ENCODE results near the gene ITGB5. TPM values are rescaled to one million over a fixed set of nuclear protein-coding genes. Genes with fewer than 3 reads are reported as not detected.
A peak's percentile ranks its signal among the peaks of the same experiment; 100 is the strongest.

The ITGB5 gene
- total RNA-seq, 6 experiments from 2014 or later = 61.3 to 125 (median 98.4) TPM

DNA sequence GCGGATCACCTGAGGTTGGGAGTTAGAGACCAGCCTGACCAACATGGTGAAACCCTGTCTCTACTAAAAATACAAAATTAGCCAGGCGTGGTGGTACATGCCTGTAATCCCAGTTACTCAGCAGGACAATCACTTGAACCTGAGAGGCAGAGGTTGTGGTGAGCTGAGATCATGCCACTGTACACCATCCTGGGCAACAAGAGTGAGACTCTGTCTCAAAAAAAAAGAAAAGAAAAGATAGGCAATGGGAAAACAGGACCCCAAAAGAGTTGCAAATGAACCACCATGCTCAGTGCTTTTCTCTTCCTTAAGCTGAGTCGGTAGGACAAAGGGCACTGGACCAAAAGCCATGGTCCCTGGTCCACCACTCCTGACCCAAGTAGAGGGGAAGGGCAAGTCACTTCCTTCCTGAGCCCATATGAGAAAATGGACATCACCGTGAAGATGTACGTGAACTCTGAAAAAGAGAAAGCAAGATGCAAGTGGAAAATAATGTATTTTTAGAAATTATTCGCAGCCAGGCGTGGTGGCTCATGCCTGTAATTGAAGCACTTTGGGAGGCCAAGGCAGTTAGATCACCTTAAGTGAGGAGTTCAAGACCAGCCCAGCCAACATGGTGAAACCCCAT is 2.6 kb downstream of the ITGB5 start:
- H3K27ac ChIP-seq = peak overlapping the region in 1 of 3 donors; percentile 92
- no peaks in the 10 kb centered on the region for H3K9me3 ChIP-seq
- intact Hi-C loops (cut with DNase I) = loop anchor here in 1 of 2 donors (10.0 kb wide), 1 partner anchor 50 kb away; no protein-coding TSS in a partner anchor
- WGBS (ENCODE audit: insufficient coverage, low coverage, low lambda C conversion rate, missing lambda C conversion rate) = 75% methylated on average over 2 of the region's 7 CpGs
- H3K4me1 ChIP-seq = peaks cover 0 to 12% (median 4%) of the 10 kb centered on the region in 4 donors
- no peaks in the 10 kb centered on the region for H3K27me3 ChIP-seq
- H3K36me3 ChIP-seq = no peaks in the 10 kb centered on the region
- DNase-seq (no peak), ATAC-seq (no peak)
- H3K4me3 ChIP-seq = no peak overlapping the region
- TF ChIP-seq CTCF (IDR thresholded peaks at IDR 0.05) (no peak), POLR2A (IDR thresholded peaks at IDR 0.05) (no peak)

- Histone ChIP-seq H3K36me3 (no peaks in the 10 kb centered on the region), H3K27ac (no peak overlapping the region), H3K27me3 (no peaks in the 10 kb centered on the region), H3K9me3 (no peaks in the 10 kb centered on the region), H3K4me1 (peaks cover 0 to 13% (median 10%) of the 10 kb centered on the region in 4 donors), H3K4me3 (no peak overlapping the region)
- no peak for DNase-seq
- WGBS (ENCODE audit: insufficient coverage, low coverage, low lambda C conversion rate, missing lambda C conversion rate) = 72% methylated on average over 7 of the region's 7 CpGs
- intact Hi-C loops (cut with DNase I) = loop anchor here in 1 of 2 donors (10.0 kb wide), 1 partner anchor 49 kb away; no protein-coding TSS in a partner anchor
- TF ChIP-seq POLR2A (IDR thresholded peaks at IDR 0.05) (no peak), CTCF (IDR thresholded peaks at IDR 0.05) (no peak)
- no peak for ATAC-seq
These were observed 3.2 kb downstream of the ITGB5 start for GRCh38 chr3:124883766-124884473.

- no peak overlapping the region for H3K4me3 ChIP-seq
- no peak for ATAC-seq
- no peak overlapping the region for H3K27ac ChIP-seq
- no peaks in the 10 kb centered on the region for H3K36me3 ChIP-seq
- H3K4me1 ChIP-seq = peaks cover 0 to 21% (median 14%) of the 10 kb centered on the region in 4 donors
- TF ChIP-seq CTCF (IDR thresholded peaks at IDR 0.05) = no peak
- no peak for TF ChIP-seq POLR2A (IDR thresholded peaks at IDR 0.05)
- no peaks in the 10 kb centered on the region for H3K9me3 ChIP-seq
- H3K27me3 ChIP-seq = no peaks in the 10 kb centered on the region
- intact Hi-C loops (cut with DNase I) = loop anchor here in 1 of 2 donors (10.0 kb wide), 1 partner anchor 48 kb away; no protein-coding TSS in a partner anchor
- DNase-seq = no peak
- 83% methylated on average over 11 of the region's 13 CpGs for WGBS (ENCODE audit: insufficient coverage, low coverage, low lambda C conversion rate, missing lambda C conversion rate)
These were observed 4.1 kb downstream of the ITGB5 start for GRCh38 chr3:124882816-124883747.

GRCh38 chr3:124881976-124882697 is 5.0 kb downstream of the ITGB5 start:
- H3K4me3 ChIP-seq = no peak overlapping the region
- WGBS (ENCODE audit: insufficient coverage, low coverage, low lambda C conversion rate, missing lambda C conversion rate) = 78% methylated on average over 10 of the region's 11 CpGs
- no peak overlapping the region for H3K27ac ChIP-seq
- DNase-seq (no peak), ATAC-seq (no peak)
- no peaks in the 10 kb centered on the region for H3K36me3 ChIP-seq
- H3K27me3 ChIP-seq = no peaks in the 10 kb centered on the region
- no peak for TF ChIP-seq POLR2A (IDR thresholded peaks at IDR 0.05)
- intact Hi-C loops (cut with DNase I) = loop anchor here in 1 of 2 donors (10.0 kb wide), 1 partner anchor 47 kb away; no protein-coding TSS in a partner anchor
- no peaks in the 10 kb centered on the region for H3K9me3 ChIP-seq
- H3K4me1 ChIP-seq = peaks cover 0 to 26% (median 18%) of the 10 kb centered on the region in 4 donors

Data from right lobe of liver (tissue), 6 donors.